Measurements from ENCODE around the gene ZNRF4. TPM values are rescaled to one million over a fixed set of nuclear protein-coding genes. Genes with fewer than 3 reads are reported as not detected.

ZNRF4 gene, protein sequence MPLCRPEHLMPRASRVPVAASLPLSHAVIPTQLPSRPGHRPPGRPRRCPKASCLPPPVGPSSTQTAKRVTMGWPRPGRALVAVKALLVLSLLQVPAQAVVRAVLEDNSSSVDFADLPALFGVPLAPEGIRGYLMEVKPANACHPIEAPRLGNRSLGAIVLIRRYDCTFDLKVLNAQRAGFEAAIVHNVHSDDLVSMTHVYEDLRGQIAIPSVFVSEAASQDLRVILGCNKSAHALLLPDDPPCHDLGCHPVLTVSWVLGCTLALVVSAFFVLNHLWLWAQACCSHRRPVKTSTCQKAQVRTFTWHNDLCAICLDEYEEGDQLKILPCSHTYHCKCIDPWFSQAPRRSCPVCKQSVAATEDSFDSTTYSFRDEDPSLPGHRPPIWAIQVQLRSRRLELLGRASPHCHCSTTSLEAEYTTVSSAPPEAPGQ
- not detected in 2 replicates for total RNA-seq (2013; cell fraction: nucleolus; rRNA removed)
- total RNA-seq (2014; rRNA removed) (not detected in 2 replicates), total RNA-seq (2014; rRNA removed; fragmentation: Illumina TruSeq; extraction: Trizol) (not detected in 2 replicates), total RNA-seq (2021) (not detected in 2 replicates), polyA plus RNA-seq (2011; rRNA removed) (not detected in 2 replicates), polyA plus RNA-seq (2014; fragmentation: Illumina TruSeq; extraction: Trizol) (not detected in 2 replicates), polyA plus RNA-seq (2014; fragmentation: Nextera tagmentation; extraction: Ambion mirVana) (not detected), polyA plus RNA-seq (2014; rRNA removed) (not detected in 2 replicates), polyA plus RNA-seq (2016; fragmentation: Nextera tagmentation; extraction: Ambion mirVana) (not detected), polyA minus RNA-seq (2011; rRNA and poly(A)+ RNA removed) (not detected in 2 replicates), Bru-seq, nascent RNA (not detected), BruChase-seq, experiment 1, labeled RNA remaining after a 6-hour chase (not detected), BruChase-seq, experiment 2, labeled RNA remaining after a 2-hour chase (not detected)
- polyA plus RNA-seq (2011; ENCODE audit: low read depth): not detected
- not detected in 2 replicates for polyA plus RNA-seq (2011; cell fraction: cytosol; rRNA removed)
- polyA plus RNA-seq (2011; cell fraction: nucleus; rRNA removed): not detected in 2 replicates
- not detected in 2 replicates for polyA plus RNA-seq (2012)
- not detected in 2 replicates for polyA minus RNA-seq (2011; cell fraction: cytosol; rRNA and poly(A)+ RNA removed)
- polyA minus RNA-seq (2011; cell fraction: nucleus; rRNA and poly(A)+ RNA removed): not detected in 2 replicates
- long read RNA-seq, experiment 1: 0 reads
- long read RNA-seq, experiment 2: 0 reads

DNA sequence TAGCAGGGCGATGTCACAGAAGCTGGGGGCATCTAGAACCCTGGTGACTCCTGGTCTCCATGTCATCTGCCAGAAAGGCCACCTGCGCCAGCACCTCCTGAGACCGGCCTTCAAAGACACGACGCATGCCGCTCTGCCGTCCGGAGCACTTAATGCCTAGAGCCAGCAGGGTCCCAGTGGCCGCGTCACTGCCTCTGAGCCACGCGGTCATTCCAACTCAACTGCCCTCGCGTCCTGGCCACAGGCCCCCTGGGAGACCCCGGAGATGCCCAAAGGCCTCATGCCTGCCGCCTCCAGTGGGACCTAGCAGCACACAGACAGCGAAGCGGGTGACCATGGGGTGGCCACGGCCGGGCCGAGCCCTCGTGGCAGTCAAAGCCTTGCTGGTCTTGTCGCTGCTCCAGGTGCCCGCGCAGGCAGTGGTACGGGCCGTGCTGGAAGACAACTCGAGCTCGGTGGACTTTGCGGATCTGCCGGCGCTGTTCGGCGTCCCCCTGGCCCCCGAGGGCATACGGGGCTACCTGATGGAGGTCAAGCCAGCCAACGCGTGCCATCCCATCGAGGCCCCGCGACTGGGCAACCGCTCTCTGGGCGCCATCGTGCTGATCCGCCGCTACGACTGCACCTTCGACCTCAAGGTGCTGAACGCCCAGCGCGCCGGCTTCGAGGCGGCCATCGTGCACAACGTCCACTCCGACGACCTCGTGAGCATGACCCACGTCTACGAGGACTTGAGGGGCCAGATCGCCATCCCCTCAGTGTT, at the start of gene ZNRF4:
Gene ZNRF4 (plus strand): TSS at position 51 of the 763 bp plus-strand sequence. CDS start 75 bp downstream, at position 126.
- FAIRE-seq: no peak
- Histone ChIP-seq H3K27ac (ENCODE audit: control insufficient read depth, insufficient read depth) (no peak within 1 kb of the TSS), H4K20me1 (ENCODE audit: control insufficient read depth, insufficient read depth) (no peaks in the 10 kb centered on the region), H3K4me3 (no peak within 1 kb of the TSS), H3K9me3 (replicated peaks; ENCODE audit: control insufficient read depth, insufficient read depth, low read length) (no peaks in the 10 kb centered on the region; the same call in 2 of the 3 replicates), H3K9ac (ENCODE audit: control insufficient read depth, insufficient read depth, low read length) (no peak within 1 kb of the TSS), H3K4me1 (ENCODE audit: control insufficient read depth, insufficient read depth, low read length) (no peaks in the 10 kb centered on the region), H3K4me2 (ENCODE audit: control insufficient read depth, insufficient read depth) (no peak within 1 kb of the TSS), H3K36me3 (ENCODE audit: control insufficient read depth in 2 of 2, insufficient read depth in 2 of 2, low read length in 1 of 2) (no peaks in the 10 kb centered on the region), H2AFZ (ENCODE audit: control insufficient read depth, low read depth, low read length) (no peak within 1 kb of the TSS), H3K79me2 (ENCODE audit: control insufficient read depth, insufficient read depth, low read length) (no peaks in the 10 kb centered on the region), H3K27me3 (replicated peaks in 1 of 2; ENCODE audit: control insufficient read depth in 2 of 2, insufficient read depth in 2 of 2, low read length in 1 of 2) (no peaks in the 10 kb centered on the region)
- intact Hi-C loops (cut with micrococcal nuclease; ENCODE audit: unreplicated experiment) (no loop called here), in situ Hi-C loops (cut with MboI) (no loop called here)
- POLR2A ChIA-PET: no interaction called here
- ATAC-seq: no peak
- WGBS (ENCODE audit: insufficient coverage, insufficient replicate concordance, low lambda C conversion rate, missing lambda C conversion rate): 78% methylated on average over 62 of the region's 62 CpGs
- BruUV-seq (replicated peaks): no TSS peak
- no peak for DNase-seq (ENCODE audit: low read depth, low spot score)
- CTCF ChIA-PET: no interaction called here
- SMC1A ChIA-PET (ENCODE audit: uncharacterized antibody, unreplicated experiment): no interaction called here
- RAD21 ChIA-PET (ENCODE audit: unreplicated experiment): no interaction called here
- TF ChIP-seq, protein P1, sequence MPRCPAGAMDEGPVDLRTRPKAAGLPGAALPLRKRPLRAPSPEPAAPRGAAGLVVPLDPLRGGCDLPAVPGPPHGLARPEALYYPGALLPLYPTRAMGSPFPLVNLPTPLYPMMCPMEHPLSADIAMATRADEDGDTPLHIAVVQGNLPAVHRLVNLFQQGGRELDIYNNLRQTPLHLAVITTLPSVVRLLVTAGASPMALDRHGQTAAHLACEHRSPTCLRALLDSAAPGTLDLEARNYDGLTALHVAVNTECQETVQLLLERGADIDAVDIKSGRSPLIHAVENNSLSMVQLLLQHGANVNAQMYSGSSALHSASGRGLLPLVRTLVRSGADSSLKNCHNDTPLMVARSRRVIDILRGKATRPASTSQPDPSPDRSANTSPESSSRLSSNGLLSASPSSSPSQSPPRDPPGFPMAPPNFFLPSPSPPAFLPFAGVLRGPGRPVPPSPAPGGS (IDR thresholded peaks at IDR 0.05; ENCODE audit: borderline replicate concordance, insufficient read depth, low read depth, low read length, poor library complexity, severe bottlenecking): no peak
- TF ChIP-seq SREBF1 (IDR thresholded peaks at IDR 0.05; ENCODE audit: low read length): no peak
- TF ChIP-seq, protein P2, sequence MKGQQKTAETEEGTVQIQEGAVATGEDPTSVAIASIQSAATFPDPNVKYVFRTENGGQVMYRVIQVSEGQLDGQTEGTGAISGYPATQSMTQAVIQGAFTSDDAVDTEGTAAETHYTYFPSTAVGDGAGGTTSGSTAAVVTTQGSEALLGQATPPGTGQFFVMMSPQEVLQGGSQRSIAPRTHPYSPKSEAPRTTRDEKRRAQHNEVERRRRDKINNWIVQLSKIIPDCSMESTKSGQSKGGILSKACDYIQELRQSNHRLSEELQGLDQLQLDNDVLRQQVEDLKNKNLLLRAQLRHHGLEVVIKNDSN (IDR thresholded peaks at IDR 0.05; ENCODE audit: borderline replicate concordance, extremely low read length, insufficient read depth, low read depth, low read length): no peak
- TF ChIP-seq, protein P3, sequence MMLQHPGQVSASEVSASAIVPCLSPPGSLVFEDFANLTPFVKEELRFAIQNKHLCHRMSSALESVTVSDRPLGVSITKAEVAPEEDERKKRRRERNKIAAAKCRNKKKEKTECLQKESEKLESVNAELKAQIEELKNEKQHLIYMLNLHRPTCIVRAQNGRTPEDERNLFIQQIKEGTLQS (IDR thresholded peaks at IDR 0.05; ENCODE audit: borderline replicate concordance, extremely low read depth, low read depth, low read length): no peak
- TF ChIP-seq, protein P4, sequence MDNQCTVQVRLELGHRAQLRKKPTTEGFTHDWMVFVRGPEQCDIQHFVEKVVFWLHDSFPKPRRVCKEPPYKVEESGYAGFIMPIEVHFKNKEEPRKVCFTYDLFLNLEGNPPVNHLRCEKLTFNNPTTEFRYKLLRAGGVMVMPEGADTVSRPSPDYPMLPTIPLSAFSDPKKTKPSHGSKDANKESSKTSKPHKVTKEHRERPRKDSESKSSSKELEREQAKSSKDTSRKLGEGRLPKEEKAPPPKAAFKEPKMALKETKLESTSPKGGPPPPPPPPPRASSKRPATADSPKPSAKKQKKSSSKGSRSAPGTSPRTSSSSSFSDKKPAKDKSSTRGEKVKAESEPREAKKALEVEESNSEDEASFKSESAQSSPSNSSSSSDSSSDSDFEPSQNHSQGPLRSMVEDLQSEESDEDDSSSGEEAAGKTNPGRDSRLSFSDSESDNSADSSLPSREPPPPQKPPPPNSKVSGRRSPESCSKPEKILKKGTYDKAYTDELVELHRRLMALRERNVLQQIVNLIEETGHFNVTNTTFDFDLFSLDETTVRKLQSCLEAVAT (IDR thresholded peaks at IDR 0.05): no peak
- no peak for TF ChIP-seq CHD1 (IDR thresholded peaks at IDR 0.05; ENCODE audit: low read depth, low read length)
- TF ChIP-seq ZNF207 (IDR thresholded peaks at IDR 0.05; ENCODE audit: borderline replicate concordance): no peak
- TF ChIP-seq BRCA1 (IDR thresholded peaks at IDR 0.05; ENCODE audit: low read depth, low read length): no peak
- TF ChIP-seq, protein P5, sequence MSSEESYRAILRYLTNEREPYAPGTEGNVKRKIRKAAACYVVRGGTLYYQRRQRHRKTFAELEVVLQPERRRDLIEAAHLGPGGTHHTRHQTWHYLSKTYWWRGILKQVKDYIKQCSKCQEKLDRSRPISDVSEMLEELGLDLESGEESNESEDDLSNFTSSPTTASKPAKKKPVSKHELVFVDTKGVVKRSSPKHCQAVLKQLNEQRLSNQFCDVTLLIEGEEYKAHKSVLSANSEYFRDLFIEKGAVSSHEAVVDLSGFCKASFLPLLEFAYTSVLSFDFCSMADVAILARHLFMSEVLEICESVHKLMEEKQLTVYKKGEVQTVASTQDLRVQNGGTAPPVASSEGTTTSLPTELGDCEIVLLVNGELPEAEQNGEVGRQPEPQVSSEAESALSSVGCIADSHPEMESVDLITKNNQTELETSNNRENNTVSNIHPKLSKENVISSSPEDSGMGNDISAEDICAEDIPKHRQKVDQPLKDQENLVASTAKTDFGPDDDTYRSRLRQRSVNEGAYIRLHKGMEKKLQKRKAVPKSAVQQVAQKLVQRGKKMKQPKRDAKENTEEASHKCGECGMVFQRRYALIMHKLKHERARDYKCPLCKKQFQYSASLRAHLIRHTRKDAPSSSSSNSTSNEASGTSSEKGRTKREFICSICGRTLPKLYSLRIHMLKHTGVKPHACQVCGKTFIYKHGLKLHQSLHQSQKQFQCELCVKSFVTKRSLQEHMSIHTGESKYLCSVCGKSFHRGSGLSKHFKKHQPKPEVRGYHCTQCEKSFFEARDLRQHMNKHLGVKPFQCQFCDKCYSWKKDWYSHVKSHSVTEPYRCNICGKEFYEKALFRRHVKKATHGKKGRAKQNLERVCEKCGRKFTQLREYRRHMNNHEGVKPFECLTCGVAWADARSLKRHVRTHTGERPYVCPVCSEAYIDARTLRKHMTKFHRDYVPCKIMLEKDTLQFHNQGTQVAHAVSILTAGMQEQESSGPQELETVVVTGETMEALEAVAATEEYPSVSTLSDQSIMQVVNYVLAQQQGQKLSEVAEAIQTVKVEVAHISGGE (CRISPR knock-in tag; IDR thresholded peaks at IDR 0.05): no peak

All from GM12878 (cell line).